ENCODE measurements around the gene MIOS.

DNA sequence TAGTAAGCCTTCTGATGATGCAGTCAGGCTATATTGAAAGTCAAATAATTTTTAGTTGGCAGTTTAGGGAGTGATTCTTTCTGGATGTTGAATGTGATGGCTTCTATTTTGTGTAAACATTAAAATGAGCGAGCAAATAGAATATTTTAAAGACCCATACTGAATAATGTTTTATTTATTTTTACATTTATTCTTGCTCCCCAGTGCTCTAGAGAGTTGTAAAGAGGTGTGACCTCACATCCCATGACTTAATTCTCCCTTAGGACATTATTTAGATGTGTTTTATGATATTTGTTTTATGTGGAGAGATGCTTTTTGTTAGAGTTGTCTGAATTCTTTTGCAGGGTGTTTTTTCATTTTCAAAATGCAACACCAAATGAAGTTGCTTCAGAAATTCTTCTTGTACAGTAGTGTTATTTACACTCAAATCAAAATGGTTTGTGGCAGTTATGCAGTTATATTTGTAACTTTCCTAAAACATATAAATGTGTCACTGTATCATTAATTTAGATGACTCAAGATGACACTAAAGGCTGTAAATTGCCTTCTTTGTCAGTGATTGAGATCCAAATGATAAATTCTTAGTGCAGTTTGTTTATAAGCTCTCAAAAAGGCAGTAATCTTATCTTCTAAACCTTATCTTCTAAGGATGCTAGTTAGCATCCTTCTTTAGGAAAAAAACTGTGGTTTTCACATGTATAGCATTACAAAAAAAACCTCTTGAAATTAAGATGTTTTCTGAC lies 86.3 kb downstream of the MIOS start:
- TF ChIP-seq, protein P1, sequence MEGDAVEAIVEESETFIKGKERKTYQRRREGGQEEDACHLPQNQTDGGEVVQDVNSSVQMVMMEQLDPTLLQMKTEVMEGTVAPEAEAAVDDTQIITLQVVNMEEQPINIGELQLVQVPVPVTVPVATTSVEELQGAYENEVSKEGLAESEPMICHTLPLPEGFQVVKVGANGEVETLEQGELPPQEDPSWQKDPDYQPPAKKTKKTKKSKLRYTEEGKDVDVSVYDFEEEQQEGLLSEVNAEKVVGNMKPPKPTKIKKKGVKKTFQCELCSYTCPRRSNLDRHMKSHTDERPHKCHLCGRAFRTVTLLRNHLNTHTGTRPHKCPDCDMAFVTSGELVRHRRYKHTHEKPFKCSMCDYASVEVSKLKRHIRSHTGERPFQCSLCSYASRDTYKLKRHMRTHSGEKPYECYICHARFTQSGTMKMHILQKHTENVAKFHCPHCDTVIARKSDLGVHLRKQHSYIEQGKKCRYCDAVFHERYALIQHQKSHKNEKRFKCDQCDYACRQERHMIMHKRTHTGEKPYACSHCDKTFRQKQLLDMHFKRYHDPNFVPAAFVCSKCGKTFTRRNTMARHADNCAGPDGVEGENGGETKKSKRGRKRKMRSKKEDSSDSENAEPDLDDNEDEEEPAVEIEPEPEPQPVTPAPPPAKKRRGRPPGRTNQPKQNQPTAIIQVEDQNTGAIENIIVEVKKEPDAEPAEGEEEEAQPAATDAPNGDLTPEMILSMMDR (IDR thresholded peaks at IDR 0.05; ENCODE audit: low read depth, low read length) = no peak
- TF ChIP-seq MYC (IDR thresholded peaks at IDR 0.05; ENCODE audit: low read depth, low read length) = no peak
- TF ChIP-seq, protein P2, sequence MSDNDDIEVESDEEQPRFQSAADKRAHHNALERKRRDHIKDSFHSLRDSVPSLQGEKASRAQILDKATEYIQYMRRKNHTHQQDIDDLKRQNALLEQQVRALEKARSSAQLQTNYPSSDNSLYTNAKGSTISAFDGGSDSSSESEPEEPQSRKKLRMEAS (IDR thresholded peaks at IDR 0.05; ENCODE audit: low read depth, low read length) = no peak
